Suprapubic skin (tissue), 4 donors: ENCODE data around the gene SLC25A11.

ENCODE experiments used
- CTCF ChIP-seq, 2 donors: fragments of 200-600 bp in 1 of 2; fragments of 450-650 bp in 1 of 2; sonication (generic) in 1 of 2; IDR thresholded peaks; one replicate each; pipeline ENCODE4 v1.5.1; 2016 to 2019; ENCODE audit warnings: antibody characterized with exemption in 2 of 2, mild to moderate bottlenecking in 1 of 2, moderate library complexity in 1 of 2
- EP300 ChIP-seq: sonication (generic); formaldehyde crosslinking; IDR thresholded peaks from one replicate; pipeline ENCODE4 v1.6.1; 2017; ENCODE audit warnings: antibody characterized with exemption
- POLR2A ChIP-seq, 2 donors: fragments of 450-650 bp; IDR thresholded peaks; one replicate each; pipeline ENCODE4 v1.6.1; 2017; ENCODE audit warnings: antibody characterized with exemption in 2 of 2, mild to moderate bottlenecking in 2 of 2, moderate library complexity in 2 of 2
- POLR2AphosphoS5 ChIP-seq, 3 donors: sonication (generic); formaldehyde crosslinking; IDR thresholded peaks; one replicate each; pipeline ENCODE4 v1.6.1; 2017; ENCODE audit warnings: antibody characterized with exemption in 3 of 3

DNA sequence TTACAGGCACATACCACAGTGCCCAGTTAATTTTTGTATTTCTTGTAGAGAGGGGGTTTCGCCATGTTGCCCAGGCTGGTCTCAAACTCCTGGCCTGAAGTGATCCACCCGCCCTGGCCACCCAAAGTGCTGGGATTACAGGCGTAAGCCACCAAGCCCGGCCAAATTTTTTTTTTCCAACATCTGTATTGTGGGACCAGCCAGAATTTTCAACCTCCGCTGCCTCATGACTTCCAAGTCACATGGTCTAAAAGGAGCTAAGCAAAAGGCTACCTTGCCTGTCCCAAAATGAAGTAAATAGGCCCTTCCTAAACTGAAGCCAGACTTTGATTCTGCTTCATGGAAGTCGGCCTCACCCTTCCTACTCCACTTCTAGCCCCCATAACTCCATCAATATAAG lies 32.0 kb upstream of the SLC25A11 start:
- TF ChIP-seq CTCF (IDR thresholded peaks at IDR 0.05), result no peak
- TF ChIP-seq EP300, result no peak
- no peak for TF ChIP-seq POLR2A (IDR thresholded peaks at IDR 0.05)
- no peak for TF ChIP-seq POLR2AphosphoS5 (IDR thresholded peaks at IDR 0.05)
